CD4-positive, alpha-beta memory T cell (primary cell): ENCODE data around the gene FAIM2. TPM values are rescaled to one million over a fixed set of nuclear protein-coding genes. Genes with fewer than 3 reads are reported as not detected.
"Not testable (repeated sequence)": the region's sequence is repeated elsewhere in the genome, so short reads cannot be mapped to it uniquely, and the experiment has no call there.

Experiments
- CTCF ChIA-PET: fragments of 350-600 bp; sonication (Branson Sonifier 250); formaldehyde crosslinking; loops from one replicate; lab custom pipeline; 2021; ENCODE audit warnings: inconsistent platforms; ENCODE audit not compliant: partially characterized antibody; lab: Charles Lee
- POLR2A ChIA-PET: fragments of 350-600 bp; sonication (Branson Sonifier 250); formaldehyde crosslinking; loops from one replicate; lab custom pipeline; 2021; ENCODE audit not compliant: partially characterized antibody; lab: Charles Lee
- DNase-seq, 5 donors: peaks; one replicate each; pipeline versions ENCODE4 v3.0.0 to v3.0.0-alpha.2; 2020 to 2022; ENCODE audit warnings: mixed read lengths in 1 of 5
- H3K27ac ChIP-seq: one replicate; pipeline ENCODE4 v1.7.0; 2013; ENCODE audit warnings: low read depth, low read length
- H3K27me3 ChIP-seq: 2 replicates; pipeline ENCODE4 v1.7.0; 2013; ENCODE audit warnings: mild to moderate bottlenecking, low read length, moderate library complexity; ENCODE audit not compliant: insufficient read depth
- H3K36me3 ChIP-seq: 2 replicates; pipeline ENCODE4 v1.7.0; 2013; ENCODE audit warnings: mild to moderate bottlenecking, low read length, moderate library complexity; ENCODE audit not compliant: insufficient read depth
- H3K4me1 ChIP-seq: 2 replicates; pipeline ENCODE4 v1.7.0; 2013; ENCODE audit warnings: mild to moderate bottlenecking, low read length, moderate library complexity; ENCODE audit not compliant: insufficient read depth
- H3K4me3 ChIP-seq, 2 donors: one replicate each; pipeline ENCODE4 v1.7.0; 2013; ENCODE audit warnings: low read length in 2 of 2, mild to moderate bottlenecking in 1 of 2
- H3K9me3 ChIP-seq, 2 donors: one replicate each; pipeline ENCODE4 v1.7.0; 2013; ENCODE audit warnings: low read length in 2 of 2, control low read depth in 1 of 2; ENCODE audit not compliant: control insufficient read depth in 1 of 2
- H3K27ac Mint-ChIP-seq, 7 donors: one replicate each; pipeline ENCODE4 v1.8.0; 2020 to 2021; ENCODE audit warnings: mixed read lengths in 7 of 7, mild to moderate bottlenecking in 6 of 7, inconsistent platforms in 3 of 7, moderate library complexity in 3 of 7
- H3K27me3 Mint-ChIP-seq, 2 donors: one replicate each; pipeline ENCODE4 v1.8.0; 2020 to 2021; ENCODE audit warnings: mixed read lengths in 2 of 2
- H3K36me3 Mint-ChIP-seq, 2 donors: one replicate each; pipeline ENCODE4 v1.8.0; 2020 to 2021; ENCODE audit warnings: mixed read lengths in 2 of 2, inconsistent platforms in 1 of 2, mild to moderate bottlenecking in 1 of 2
- H3K4me1 Mint-ChIP-seq, 4 donors: one replicate each; pipeline ENCODE4 v1.8.0; 2020 to 2021; ENCODE audit warnings: mixed read lengths in 4 of 4, mild to moderate bottlenecking in 1 of 4
- H3K4me3 Mint-ChIP-seq, 8 donors: one replicate each; pipeline ENCODE4 v1.8.0; 2020 to 2021; ENCODE audit warnings: mixed read lengths in 8 of 8, mild to moderate bottlenecking in 7 of 8, moderate library complexity in 6 of 8, inconsistent platforms in 3 of 8
- H3K9me3 Mint-ChIP-seq, 8 donors: one replicate each; pipeline ENCODE4 v1.8.0; 2020 to 2021; ENCODE audit warnings: mixed read lengths in 8 of 8, mild to moderate bottlenecking in 5 of 8, inconsistent platforms in 3 of 8, moderate library complexity in 1 of 8
- intact Hi-C: fragments of 100-400 bp; cut with micrococcal nuclease; formaldehyde crosslinking; loops from one replicate; pipeline ENCODE4 v1.15.1; 2023
- polyA plus RNA-seq, 2 donors: library from polyadenylated mRNA; unstranded; fragments of 300-500 nt; fragmentation: Illumina TruSeq; gene quantifications; one replicate each; pipeline ENCODE4 v1.2.3, GENCODE V29; 2021
- total RNA-seq, 2 experiments: library from RNA; stranded (reverse); gene quantifications; one replicate each; pipeline ENCODE4 v1.2.3, GENCODE V29; 2021

Gene FAIM2
- total and polyA plus RNA-seq, 4 experiments from 2014 or later: 0.08 to 0.59 (median 0.17) TPM; not detected in 1

DNA sequence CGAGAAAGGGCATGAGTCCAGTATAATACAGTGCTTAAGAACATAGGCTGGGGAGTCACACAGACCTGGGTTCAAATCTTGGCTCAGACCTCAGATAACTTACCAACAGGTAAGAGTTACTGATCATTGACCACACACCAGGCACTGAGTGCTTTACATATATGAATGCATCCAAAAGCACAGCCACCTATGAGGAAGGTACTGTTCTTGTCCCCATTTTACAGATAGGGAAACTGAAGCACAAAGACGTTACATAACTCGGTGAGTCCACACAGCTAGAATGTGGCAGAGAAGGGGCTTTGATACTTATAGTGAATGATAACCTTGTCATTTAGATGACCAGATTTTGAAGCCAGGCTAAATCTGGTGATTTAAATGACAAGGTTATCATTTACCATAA is 27.6 kb downstream of the FAIM2 start:
- Mint-ChIP-seq H3K4me3 (no peak overlapping the region), H3K4me1 (peaks cover 0 to 3% (median 0%) of the 10 kb centered on the region in 4 donors), H3K9me3 (peaks cover 0 to 3% (median 0%) of the 10 kb centered on the region in 8 donors), H3K27ac (no peak overlapping the region), H3K27me3 (no peaks in the 10 kb centered on the region), H3K36me3 (no peaks in the 10 kb centered on the region)
- CTCF ChIA-PET: interaction anchor here (1.6 kb wide), 1 partner anchor 9 kb away, joined by 5 read pairs; no protein-coding TSS in a partner anchor
- H3K4me3 ChIP-seq: no peak overlapping the region
- no peaks in the 10 kb centered on the region for H3K4me1 ChIP-seq
- H3K27me3 ChIP-seq: no peaks in the 10 kb centered on the region
- no peaks in the 10 kb centered on the region for H3K36me3 ChIP-seq
- DNase-seq: no peak
- intact Hi-C loops: no loop called here
- POLR2A ChIA-PET: no interaction called here
- H3K27ac ChIP-seq: no peak overlapping the region
- H3K9me3 ChIP-seq: no peaks in the 10 kb centered on the region

DNA sequence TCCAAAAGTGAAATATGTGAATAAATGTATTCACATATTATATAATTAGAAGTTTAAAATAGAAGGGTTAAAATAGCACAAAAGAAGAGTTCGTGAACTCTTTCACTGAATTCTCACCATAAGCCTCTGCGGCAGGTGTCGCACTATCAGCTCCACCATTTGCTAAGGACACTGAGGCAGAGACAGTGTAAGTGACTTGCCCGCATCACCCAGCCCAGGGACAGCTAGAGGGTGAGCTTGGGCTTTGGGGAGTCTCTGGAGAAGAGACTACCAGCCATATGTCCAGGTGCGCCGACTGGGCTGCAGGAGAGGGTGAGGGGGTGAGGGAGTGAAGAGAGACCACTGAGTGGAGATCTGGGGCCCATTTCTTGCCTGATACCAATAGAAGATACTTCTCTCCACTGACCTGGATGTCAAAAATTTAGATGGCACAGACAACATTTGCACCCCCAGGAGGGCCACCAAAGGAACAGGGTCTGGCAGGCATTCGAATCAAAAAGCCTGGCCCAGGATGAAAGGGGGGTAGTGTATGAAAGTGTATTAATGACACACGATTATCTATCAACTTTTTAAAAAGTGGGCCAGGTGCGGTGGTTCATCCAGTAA is 28.5 kb downstream of the FAIM2 start:
- no peak overlapping the region for H3K4me3 Mint-ChIP-seq
- no peak overlapping the region for H3K27ac Mint-ChIP-seq
- no peak overlapping the region for H3K27ac ChIP-seq
- H3K9me3 ChIP-seq: no peaks in the 10 kb centered on the region
- intact Hi-C loops: no loop called here
- H3K36me3 Mint-ChIP-seq: no peaks in the 10 kb centered on the region
- no peak overlapping the region for H3K4me3 ChIP-seq
- H3K36me3 ChIP-seq: no peaks in the 10 kb centered on the region
- DNase-seq: no peak
- peaks cover 0 to 3% (median 0%) of the 10 kb centered on the region in 4 donors for H3K4me1 Mint-ChIP-seq
- no peaks in the 10 kb centered on the region for H3K4me1 ChIP-seq
- H3K27me3 ChIP-seq: no peaks in the 10 kb centered on the region
- CTCF ChIA-PET: no interaction called here
- POLR2A ChIA-PET: no interaction called here
- no peaks in the 10 kb centered on the region for H3K27me3 Mint-ChIP-seq
- peaks cover 0 to 3% (median 0%) of the 10 kb centered on the region in 8 donors for H3K9me3 Mint-ChIP-seq

DNA sequence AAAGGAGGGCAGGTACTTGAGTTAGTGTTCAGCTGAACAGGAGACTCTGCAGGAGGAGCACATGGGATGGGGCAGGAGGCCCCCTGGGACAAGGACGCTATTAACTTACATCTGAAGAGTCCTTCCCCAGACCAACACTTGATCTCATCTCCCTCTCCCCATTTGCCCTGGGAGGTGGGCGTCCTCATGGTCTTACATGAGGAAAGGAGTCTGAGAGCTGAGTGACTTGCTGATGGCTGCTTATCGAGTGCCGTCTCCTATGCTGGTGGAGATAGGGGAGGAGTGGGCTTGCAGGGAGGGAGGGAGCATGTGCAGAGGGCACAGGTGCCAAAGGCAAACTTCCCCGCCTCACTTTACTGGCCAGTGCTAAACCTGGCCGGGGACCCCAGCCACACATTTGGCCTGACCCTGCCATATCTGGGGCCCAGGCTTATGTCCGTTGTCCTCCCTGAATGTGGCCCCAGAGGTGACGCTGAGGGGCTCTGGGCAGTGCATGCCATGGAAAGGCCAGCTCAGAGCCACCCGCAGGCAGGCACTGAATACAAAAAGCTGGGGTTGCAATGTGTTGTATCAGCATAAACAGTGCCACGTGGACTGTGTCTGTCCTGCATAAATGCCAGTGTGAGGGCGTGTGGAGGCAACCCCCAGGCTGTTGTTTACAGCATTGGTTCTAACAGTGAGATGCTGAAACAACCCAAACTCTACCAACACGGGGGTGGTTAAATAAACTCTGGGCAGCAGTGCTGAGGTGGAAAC is 29.4 kb downstream of the FAIM2 start:
- Histone ChIP-seq H3K9me3 (no peaks in the 10 kb centered on the region), H3K27me3 (no peaks in the 10 kb centered on the region), H3K36me3 (no peaks in the 10 kb centered on the region), H3K4me1 (no peaks in the 10 kb centered on the region), H3K4me3 (no peak overlapping the region), H3K27ac (no peak overlapping the region)
- Mint-ChIP-seq H3K27ac (no peak overlapping the region), H3K4me1 (peaks cover 0 to 3% (median 0%) of the 10 kb centered on the region in 4 donors), H3K27me3 (no peaks in the 10 kb centered on the region), H3K36me3 (no peaks in the 10 kb centered on the region), H3K4me3 (no peak overlapping the region), H3K9me3 (no peaks in the 10 kb centered on the region)
- ChIA-PET POLR2A (no interaction called here), CTCF (interaction anchor here (1.7 kb wide), 1 partner anchor 10 kb away, joined by 6 read pairs; no protein-coding TSS in a partner anchor)
- DNase-seq: no peak
- intact Hi-C loops: no loop called here

DNA sequence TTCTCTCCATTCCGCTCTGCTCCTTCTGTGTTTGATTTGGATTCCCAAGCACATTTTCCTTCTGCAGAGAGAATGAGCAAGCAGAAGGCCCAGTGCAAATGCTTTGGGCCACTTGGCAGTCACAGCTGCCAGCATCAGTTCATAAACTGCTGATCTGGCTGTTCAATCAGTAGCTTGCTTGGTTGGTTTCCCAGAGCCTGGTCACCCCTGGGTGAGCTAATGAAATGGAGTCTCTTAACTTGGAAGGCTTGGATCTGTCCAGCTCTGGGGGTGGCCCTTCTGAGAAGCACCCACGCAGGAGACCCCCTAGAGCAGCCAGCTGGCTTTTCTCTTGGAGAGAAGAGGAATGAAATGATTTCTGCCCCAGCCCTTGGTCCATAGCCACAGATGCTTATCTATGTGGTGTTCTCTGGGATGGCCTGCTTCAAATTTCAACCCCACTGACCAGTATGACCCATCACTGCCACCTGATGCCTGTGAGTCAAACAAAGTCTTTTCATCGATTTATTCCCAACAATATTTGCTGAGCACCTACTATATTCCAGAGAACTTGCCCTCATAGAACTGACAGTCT is 30.3 kb downstream of the FAIM2 start:
- no peaks in the 10 kb centered on the region for H3K4me1 Mint-ChIP-seq
- ChIA-PET POLR2A (no interaction called here), CTCF (interaction anchor here (1.7 kb wide), 1 partner anchor 9 kb away, joined by 6 read pairs; no protein-coding TSS in a partner anchor)
- H3K36me3 Mint-ChIP-seq: no peaks in the 10 kb centered on the region
- H3K27me3 Mint-ChIP-seq: no peaks in the 10 kb centered on the region
- no peaks in the 10 kb centered on the region for H3K36me3 ChIP-seq
- no peak overlapping the region for H3K27ac ChIP-seq
- H3K9me3 Mint-ChIP-seq: no peaks in the 10 kb centered on the region
- no peak for DNase-seq
- H3K27me3 ChIP-seq: no peaks in the 10 kb centered on the region
- no peaks in the 10 kb centered on the region for H3K4me1 ChIP-seq
- intact Hi-C loops: no loop called here
- H3K27ac Mint-ChIP-seq: no peak overlapping the region
- no peaks in the 10 kb centered on the region for H3K9me3 ChIP-seq
- no peak overlapping the region for H3K4me3 Mint-ChIP-seq
- H3K4me3 ChIP-seq: no peak overlapping the region

DNA sequence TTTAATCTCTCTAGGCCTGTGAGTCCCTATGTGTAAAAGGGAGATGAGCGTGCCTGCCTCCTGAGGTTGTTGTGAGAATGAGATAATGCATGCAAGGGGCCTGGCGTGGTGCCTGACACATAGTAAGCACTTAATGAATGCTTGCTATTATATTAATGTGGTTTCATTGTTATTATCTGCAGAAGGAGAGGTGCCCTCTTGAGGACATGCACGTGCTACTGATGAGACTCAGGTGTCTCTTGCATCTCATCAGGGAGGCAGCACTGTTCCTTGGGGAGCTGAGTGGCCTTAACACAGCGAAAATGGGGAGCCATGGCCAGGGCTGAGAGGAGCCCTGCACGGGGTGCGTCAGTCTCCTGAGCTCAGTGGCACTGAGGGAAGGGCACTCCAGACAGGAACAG is 30.9 kb downstream of the FAIM2 start:
- intact Hi-C loops: no loop called here
- Histone ChIP-seq H3K27me3 (no peaks in the 10 kb centered on the region), H3K36me3 (no peaks in the 10 kb centered on the region), H3K9me3 (no peaks in the 10 kb centered on the region), H3K27ac (no peak overlapping the region), H3K4me3 (no peak overlapping the region), H3K4me1 (no peaks in the 10 kb centered on the region)
- POLR2A ChIA-PET: no interaction called here
- H3K36me3 Mint-ChIP-seq: no peaks in the 10 kb centered on the region
- no peak for DNase-seq
- no peaks in the 10 kb centered on the region for H3K4me1 Mint-ChIP-seq
- CTCF ChIA-PET: interaction anchor here (1.7 kb wide), 1 partner anchor 8 kb away, joined by 6 read pairs; no protein-coding TSS in a partner anchor
- no peak overlapping the region for H3K4me3 Mint-ChIP-seq
- H3K27ac Mint-ChIP-seq: no peak overlapping the region
- H3K9me3 Mint-ChIP-seq: no peaks in the 10 kb centered on the region
- no peaks in the 10 kb centered on the region for H3K27me3 Mint-ChIP-seq

DNA sequence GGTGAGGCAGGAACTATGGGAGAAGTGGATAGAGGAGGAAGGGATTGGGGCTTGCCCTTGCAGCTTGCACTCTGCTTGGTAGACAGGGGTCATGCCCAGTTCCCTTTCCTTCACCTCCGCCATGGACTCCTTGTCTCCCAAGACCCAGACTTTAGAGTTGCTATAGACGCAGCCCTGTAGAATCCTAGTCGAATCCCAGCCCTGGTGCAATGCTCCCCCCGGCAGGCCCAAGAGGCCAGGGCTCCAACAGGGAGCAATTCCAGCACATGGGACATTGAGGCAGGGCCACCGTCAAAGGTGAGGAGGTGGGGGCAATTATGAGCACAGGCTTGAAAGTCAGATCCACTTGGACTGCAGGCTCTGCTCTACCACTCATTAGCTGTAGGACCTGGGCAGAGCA is 31.3 kb downstream of the FAIM2 start:
- Mint-ChIP-seq H3K27me3 (no peaks in the 10 kb centered on the region), H3K27ac (no peak overlapping the region), H3K4me1 (no peaks in the 10 kb centered on the region), H3K9me3 (no peaks in the 10 kb centered on the region), H3K36me3 (no peaks in the 10 kb centered on the region), H3K4me3 (no peak overlapping the region)
- ChIA-PET CTCF (no interaction called here), POLR2A (no interaction called here)
- Histone ChIP-seq H3K27ac (no peak overlapping the region), H3K36me3 (no peaks in the 10 kb centered on the region), H3K4me3 (no peak overlapping the region), H3K27me3 (no peaks in the 10 kb centered on the region), H3K9me3 (no peaks in the 10 kb centered on the region), H3K4me1 (no peaks in the 10 kb centered on the region)
- no peak for DNase-seq
- intact Hi-C loops: no loop called here

DNA sequence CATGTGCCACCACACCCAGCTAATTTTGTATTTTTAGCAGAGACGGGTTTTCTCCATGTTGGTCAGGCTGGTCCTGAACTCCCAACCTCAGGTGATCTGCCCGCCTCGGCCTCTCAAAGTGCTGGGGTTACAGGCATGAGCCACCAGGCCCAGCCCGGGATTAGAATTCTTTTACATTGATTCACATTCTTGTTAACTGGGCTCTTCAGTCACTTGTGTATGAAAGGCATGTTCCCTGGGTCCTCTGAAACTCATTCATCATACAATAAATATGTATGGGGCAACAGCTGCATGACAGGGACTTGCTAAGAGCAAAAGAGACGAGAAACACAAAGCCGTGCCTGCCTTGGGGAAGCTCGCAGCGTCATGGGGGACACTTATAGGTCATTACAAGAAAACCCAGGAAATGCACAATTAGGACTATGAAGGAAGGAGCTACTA is 31.9 kb downstream of the FAIM2 start:
- H3K36me3 ChIP-seq, H3K4me3 ChIP-seq, H3K27ac Mint-ChIP-seq, H3K4me3 Mint-ChIP-seq, H3K4me1 ChIP-seq, H3K9me3 Mint-ChIP-seq, H3K27me3 ChIP-seq, H3K27ac ChIP-seq, H3K4me1 Mint-ChIP-seq, DNase-seq, H3K36me3 Mint-ChIP-seq, H3K27me3 Mint-ChIP-seq, intact Hi-C loops, H3K9me3 ChIP-seq, POLR2A ChIA-PET: not testable (repeated sequence)
- CTCF ChIA-PET: interaction anchor here (1.4 kb wide), 1 partner anchor 134 kb away, joined by 3 read pairs; no protein-coding TSS in a partner anchor
